GM21526 (cell line): ENCODE data around the gene BEND5.

ENCODE experiments used
- ATAC-seq: cut with Tn5 transposase; IDR thresholded peaks from one replicate; pipeline ENCODE4 v1.9.1; 2021; ENCODE audit warnings: moderate library complexity; ENCODE audit not compliant: unreplicated experiment, low FRiP score

The BEND5 gene

GRCh38 chr1:48684381-48684780 is 92.3 kb downstream of the BEND5 start:
- no peak for ATAC-seq

- ATAC-seq, result no peak
Measured at GRCh38 chr1:48683839-48684238, 92.9 kb downstream of the BEND5 start.

- no peak for ATAC-seq
Measured at GRCh38 chr1:48681476-48682305, 95.0 kb downstream of the BEND5 start.

GRCh38 chr1:48680411-48681035 is 96.2 kb downstream of the BEND5 start:
- ATAC-seq, result no peak

- no peak for ATAC-seq
Measured at GRCh38 chr1:48679859-48680258, 96.8 kb downstream of the BEND5 start.

- ATAC-seq, result no peak
Measured at GRCh38 chr1:48678710-48679505, 97.8 kb downstream of the BEND5 start.
